NCI-H345 treated with DMSO at 0.1 percent for 48 hours (cell line): ENCODE data around the gene WDR18.

Experiments
- DNase-seq: peaks from one replicate; lab custom pipeline; 2025; ENCODE audit not compliant: unreplicated experiment; lab: John Stamatoyannopoulos, UW

Gene WDR18

GRCh38 chr19:1006711-1007398, 22.7 kb downstream of the WDR18 start:
- no peak for DNase-seq

- DNase-seq: no peak
Measured at GRCh38 chr19:1007399-1008251, 23.5 kb downstream of the WDR18 start.

DNA sequence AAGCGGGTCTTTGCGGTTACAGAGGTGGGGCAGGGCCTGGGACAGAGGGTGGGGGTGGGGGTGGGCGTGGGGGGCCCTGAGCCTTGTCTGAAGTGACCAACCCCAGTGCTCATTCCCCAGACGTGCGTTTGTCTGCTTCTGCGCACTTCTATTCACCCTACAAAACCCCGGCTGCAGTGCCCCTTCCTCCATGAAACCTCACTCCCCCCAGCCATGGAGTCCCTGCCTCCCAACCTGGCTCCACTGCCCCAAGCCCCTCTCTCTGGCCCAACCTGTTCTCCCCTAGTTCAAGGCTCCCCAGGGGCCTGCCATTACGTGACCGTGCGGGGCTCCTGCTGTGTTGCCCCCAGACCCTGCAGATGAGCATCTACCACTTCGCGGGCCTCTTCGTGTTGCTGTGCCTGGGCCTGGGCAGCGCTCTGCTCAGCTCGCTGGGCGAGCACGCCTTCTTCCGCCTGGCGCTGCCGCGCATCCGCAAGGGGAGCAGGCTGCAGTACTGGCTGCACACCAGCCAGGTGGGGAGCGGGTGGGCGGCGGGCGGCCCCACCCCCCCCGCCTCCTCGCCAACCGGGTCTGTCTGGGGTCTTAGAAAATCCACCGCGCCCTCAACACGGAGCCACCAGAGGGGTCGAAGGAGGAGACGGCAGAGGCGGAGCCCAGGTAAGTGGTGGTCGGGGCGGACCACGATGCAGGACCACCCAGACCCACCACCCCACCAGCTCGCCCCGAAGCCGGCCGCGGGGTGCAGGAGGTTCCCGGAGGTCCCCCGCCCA, 24.3 kb downstream of the WDR18 start:
- DNase-seq: no peak

- DNase-seq: no peak
Measured at GRCh38 chr19:1009041-1009980, 25.2 kb downstream of the WDR18 start.

- DNase-seq: no peak
Measured at GRCh38 chr19:1009981-1010538, 25.9 kb downstream of the WDR18 start.

DNA sequence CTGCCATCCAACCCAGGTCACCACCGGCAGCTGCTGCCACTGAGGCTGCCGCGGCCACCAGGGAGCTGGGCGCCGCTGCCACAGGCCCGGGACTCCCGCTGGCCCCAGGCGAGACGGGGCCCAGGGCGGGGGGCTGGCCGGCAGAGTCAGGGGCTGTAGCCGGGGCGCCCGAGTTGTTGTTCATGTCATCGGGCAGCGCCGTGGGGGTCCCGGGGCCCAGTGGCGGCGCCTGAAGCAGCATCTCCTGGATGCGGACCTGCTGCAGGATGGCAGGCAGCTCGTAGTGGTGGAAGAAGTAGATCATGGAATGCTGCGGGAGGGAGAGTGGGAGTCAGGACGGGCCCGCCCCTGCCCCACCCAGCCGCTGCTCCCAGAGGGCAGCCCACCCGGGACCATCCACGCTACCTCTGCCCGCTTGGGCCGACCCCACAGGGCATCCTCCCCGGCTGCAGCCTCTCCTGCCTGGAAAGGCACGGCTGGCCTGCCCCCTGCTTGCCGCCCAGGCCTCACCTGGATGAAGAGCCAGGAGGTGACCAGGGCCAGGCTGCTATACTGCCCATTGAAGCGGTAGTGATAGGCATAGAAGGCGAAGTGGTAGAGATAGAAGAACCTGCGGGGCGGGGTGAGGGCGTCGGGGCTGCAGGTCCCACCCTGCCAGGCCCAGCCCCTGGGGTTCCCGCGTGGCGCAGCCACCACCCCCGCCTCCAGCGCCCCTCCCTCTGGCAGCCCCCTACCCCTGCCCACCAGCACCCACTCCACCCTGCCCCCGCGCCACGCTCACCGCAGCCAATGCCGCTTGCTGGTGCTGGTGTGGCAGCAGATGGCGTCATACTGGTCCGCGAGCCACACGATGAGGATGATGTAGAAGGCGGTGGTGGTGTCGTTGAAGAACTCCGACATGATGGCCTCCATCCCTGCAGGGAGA, 26.7 kb downstream of the WDR18 start:
- DNase-seq: no peak

DNA sequence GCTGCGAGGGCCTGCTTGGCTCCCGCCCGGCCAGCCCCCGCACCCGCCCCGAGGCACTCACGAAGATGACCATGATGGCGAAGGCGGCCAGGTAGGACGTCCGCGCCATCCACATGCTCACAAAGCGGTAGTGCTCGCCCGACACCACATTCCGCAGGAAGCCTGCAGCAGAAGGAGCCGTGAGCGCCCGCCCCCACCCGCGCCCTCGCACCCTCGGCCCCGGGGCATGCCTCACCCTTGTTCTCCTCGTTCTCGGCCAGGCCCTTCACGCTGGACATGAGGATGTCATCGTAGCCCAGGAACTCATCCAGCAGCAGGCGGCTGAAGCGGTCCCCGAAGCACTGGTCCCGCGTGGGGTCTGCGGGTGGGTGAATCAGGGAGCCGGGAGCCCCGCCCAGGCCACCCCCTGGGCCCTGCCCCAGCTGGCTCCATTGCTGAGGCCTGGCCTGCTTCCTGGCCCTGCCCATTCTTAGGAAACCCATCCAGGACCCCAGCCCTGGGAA, 27.7 kb downstream of the WDR18 start:
- no peak for DNase-seq

GRCh38 chr19:1012334-1012733, 28.2 kb downstream of the WDR18 start:
- no peak for DNase-seq

DNA sequence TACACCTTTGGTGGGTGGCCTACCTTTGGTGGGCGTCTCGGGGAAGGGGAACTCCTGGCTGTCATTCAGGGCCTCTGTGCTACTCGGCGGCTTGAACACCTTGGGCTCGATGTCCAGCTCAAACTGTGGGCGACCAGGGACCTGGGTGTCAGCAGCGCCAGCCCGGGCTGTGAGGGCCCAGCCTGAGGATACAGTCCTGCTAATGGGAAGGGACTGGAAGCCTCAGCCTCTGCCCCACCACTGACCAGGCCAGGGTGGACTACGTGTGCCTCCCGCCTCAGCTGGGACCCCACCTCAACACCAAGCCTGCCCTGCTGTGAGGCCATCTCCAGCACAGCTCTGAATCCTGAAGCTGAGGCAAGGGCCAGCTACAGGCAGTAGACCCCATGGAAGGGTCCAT, 29.1 kb downstream of the WDR18 start:
- DNase-seq: no peak

DNA sequence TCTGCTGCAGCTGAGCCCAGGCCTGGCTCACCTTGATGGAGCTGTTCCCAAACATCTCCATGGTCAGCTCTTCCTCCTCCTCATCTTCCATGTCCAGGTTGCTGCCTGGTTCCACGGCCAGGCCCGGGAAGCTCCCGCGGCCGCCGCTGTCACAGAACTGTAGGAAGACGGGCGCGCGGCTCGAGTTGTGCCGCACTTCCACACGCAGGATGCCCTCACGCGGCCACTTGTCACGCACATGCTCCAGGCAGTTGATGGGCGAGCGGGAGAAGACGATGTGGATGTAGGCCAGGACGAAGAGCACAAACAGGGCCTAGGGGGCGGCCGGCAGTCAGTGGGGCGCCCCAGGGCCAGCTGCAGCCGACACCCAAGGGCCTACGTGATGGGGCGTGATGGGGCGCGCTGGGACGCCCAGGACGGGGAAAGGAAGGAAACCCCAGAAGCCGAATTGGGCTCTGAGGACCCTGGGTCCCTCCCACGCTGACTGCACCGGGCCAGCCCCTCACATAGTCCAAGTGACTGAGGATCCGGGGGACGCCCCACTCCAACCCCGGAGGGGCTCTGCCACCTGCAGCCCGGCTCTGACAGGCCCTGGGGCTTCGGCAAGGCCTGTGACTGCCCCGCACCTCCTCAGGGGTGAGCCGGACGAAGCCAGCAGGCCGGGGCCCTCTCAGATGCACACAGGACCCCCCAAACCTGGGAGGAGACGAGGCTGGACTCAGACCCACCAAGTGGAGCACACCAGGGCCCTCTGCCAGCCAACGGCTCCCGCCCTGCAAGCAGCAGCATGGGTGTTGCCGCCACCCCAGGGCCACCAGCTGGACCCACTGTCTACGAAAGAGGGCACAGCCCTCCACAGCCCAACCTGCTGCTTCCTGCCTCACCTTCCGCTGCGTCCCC, 30.3 kb downstream of the WDR18 start:
- DNase-seq: no peak

- DNase-seq: no peak
Measured at GRCh38 chr19:1015061-1015781, 31.1 kb downstream of the WDR18 start.

GRCh38 chr19:1015782-1016646, 31.9 kb downstream of the WDR18 start:
- DNase-seq: no peak

DNA sequence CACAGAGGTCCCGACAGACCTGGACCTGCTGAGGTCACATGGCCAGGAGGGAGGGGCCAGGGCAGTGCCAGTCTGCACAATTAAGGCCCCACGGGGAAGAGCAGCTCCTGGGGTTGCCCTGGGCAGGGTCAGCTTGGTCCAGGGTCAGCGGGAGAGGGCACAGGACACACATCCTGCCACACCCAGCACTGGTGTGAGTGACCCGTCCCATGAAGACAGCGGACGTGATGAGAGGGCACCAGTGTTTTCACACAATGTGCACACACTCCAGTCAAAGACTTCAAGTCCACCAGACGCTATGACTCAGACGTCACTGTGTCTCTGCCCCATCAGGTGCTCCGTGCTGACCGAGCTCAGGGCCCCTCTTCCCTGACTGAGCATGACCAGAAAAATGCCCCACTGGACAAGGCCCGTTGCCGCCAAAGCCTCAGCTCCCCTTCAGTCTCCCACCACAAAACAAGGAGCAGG, 32.5 kb downstream of the WDR18 start:
- no peak for DNase-seq

DNA sequence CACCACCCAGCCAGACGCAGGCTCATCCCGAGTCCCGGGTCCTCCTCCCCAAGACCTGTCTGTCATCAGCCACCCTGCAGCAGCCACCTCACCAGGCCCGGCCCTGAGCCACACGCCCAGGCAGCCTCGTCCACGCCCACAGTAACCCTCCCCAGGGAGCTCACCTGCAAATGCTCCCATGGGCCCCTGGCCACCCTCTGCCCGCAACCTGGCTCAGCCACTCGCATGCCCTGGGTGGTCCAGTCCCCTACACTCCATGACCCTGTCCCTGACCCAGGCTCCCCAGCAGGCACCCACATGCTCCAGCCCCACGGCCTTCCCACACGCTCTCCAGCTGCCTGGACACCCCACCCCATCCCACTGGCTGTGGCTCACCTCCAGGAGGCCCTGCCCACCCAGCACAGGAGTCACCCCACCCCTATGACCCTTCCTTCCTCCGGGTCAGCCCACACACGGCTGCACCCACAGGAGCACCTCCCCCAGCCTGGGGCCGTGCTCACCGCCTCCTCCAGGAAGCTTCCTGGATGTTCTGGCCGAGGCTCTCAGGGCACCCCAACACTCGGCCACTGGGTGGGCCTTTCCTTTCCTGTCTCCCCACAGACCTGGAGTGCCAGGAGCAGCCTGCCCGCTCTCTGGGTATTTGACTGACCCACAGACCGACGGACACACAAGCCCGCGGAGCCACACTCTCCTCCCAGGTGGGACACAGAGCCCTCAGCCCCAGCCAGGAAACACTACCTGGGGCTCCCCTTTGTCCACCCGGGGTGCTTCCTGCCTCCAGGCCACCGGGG, 33.2 kb downstream of the WDR18 start:
- no peak for DNase-seq

DNA sequence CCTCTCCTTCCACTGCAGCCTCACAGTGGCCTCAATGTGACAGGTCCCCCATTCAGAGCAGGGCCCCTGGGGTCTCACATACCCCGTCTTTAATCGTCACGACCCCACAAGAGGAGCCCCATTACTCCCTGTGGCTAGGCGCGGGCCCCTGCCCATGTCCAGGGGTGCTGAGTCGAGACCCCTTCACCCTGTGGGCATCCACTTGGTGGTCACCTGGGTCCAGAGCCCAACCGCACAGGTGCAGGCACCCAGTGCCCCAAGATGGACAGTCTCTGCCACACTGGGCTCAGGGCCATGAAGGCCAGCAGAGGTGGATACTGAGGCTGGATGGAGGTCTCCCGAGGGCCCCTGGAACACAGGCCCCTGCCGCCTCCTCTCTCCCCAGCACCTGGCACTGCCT, 33.8 kb downstream of the WDR18 start:
- DNase-seq: no peak

DNA sequence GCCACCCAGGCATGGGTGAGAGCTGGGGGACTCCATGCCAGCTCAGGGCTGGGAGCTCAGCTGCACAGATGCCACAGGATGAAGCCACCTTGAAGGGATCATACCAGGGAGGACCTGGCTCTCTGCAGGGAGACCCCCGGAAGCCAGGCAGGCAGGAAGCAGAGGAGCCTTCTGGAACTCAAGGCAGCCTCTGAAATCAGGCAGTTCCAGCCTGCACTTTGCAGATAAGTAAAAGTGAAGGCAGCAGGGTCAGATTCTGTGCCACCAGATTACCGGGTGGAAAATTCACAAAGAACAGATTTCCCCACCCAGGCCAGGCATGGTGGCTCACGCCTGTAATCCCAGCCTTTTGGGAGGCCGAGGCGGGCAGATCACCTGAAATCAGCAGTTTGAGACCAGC, 34.2 kb downstream of the WDR18 start:
- DNase-seq: no peak
